GM12878 (cell line): ENCODE results near the gene RAB7B.

ENCODE experiments used
- BRCA1 ChIP-seq: IDR thresholded peaks from 2 replicates; pipeline ENCODE4 v1.6.1; 2011; ENCODE audit warnings: low read depth, low read length, improper control_type of control experiment
- CBX5 ChIP-seq: sonication (generic); IDR thresholded peaks from 2 replicates; pipeline ENCODE4 v1.6.1; 2016; ENCODE audit warnings: low read depth, moderate library complexity, mild to moderate bottlenecking, inconsistent platforms
- EP300 ChIP-seq, 2 experiments: fragments of 150-350 bp in 1 of 2; IDR thresholded peaks; 2 replicates each; pipeline ENCODE4 v1.6.1; 2011 to 2012; ENCODE audit warnings: low read depth in 2 of 2, low read length in 2 of 2, borderline replicate concordance in 1 of 2, improper control_type of control experiment in 1 of 2, inconsistent platforms in 1 of 2; ENCODE audit not compliant: control insufficient read depth in 1 of 2
- JUND ChIP-seq: IDR thresholded peaks from 2 replicates; pipeline ENCODE4 v1.6.1; 2012; ENCODE audit warnings: low read depth, mild to moderate bottlenecking, low read length, improper control_type of control experiment, moderate library complexity
- PKNOX1 ChIP-seq: fragments of 450-650 bp; IDR thresholded peaks from 2 replicates; pipeline ENCODE4 v1.6.1; 2016; ENCODE audit warnings: mild to moderate bottlenecking
- POLR2A ChIP-seq: IDR thresholded peaks from 2 replicates; pipeline ENCODE4 v1.6.1; 2011; ENCODE audit warnings: low read depth, mild to moderate bottlenecking, low read length
- POLR2AphosphoS5 ChIP-seq: IDR thresholded peaks from 2 replicates; pipeline ENCODE4 v1.6.1; 2011; ENCODE audit warnings: mild to moderate bottlenecking, low read length, inconsistent platforms
- TAF1 ChIP-seq: IDR thresholded peaks from 2 replicates; pipeline ENCODE4 v1.6.1; 2011; ENCODE audit warnings: mild to moderate bottlenecking, low read depth, low read length, borderline replicate concordance
- TF ChIP-seq, protein P1 (sequence below): fragments of 450-650 bp; IDR thresholded peaks from 2 replicates; pipeline ENCODE4 v1.6.1; 2016; ENCODE audit warnings: mild to moderate bottlenecking

- no peak for TF ChIP-seq POLR2A
- TF ChIP-seq CBX5 = no peak
- TF ChIP-seq TAF1 = no peak
- no peak for TF ChIP-seq BRCA1
- no peak for TF ChIP-seq POLR2AphosphoS5
- TF ChIP-seq PKNOX1 = no peak
- no peak for TF ChIP-seq JUND
- no peak for TF ChIP-seq EP300 (IDR thresholded peaks at IDR 0.05; ENCODE audit: borderline replicate concordance in 1 of 2, control insufficient read depth in 1 of 2, low read depth in 2 of 2, low read length in 2 of 2)
- TF ChIP-seq, protein P1, sequence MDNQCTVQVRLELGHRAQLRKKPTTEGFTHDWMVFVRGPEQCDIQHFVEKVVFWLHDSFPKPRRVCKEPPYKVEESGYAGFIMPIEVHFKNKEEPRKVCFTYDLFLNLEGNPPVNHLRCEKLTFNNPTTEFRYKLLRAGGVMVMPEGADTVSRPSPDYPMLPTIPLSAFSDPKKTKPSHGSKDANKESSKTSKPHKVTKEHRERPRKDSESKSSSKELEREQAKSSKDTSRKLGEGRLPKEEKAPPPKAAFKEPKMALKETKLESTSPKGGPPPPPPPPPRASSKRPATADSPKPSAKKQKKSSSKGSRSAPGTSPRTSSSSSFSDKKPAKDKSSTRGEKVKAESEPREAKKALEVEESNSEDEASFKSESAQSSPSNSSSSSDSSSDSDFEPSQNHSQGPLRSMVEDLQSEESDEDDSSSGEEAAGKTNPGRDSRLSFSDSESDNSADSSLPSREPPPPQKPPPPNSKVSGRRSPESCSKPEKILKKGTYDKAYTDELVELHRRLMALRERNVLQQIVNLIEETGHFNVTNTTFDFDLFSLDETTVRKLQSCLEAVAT = no peak
Measured at GRCh38 chr1:205976036-205976435, 27.2 kb downstream of the RAB7B start.
